Lower leg skin (tissue), 4 donors: ENCODE measurements around the gene DOCK9. TPM values are rescaled to one million over a fixed set of nuclear protein-coding genes. Genes with fewer than 3 reads are reported as not detected.
"Not testable (repeated sequence)": the region's sequence is repeated elsewhere in the genome, so short reads cannot be mapped to it uniquely, and the experiment has no call there.

ENCODE experiments used
- DNase-seq, 2 donors: peaks; one replicate each; pipeline ENCODE4 v3.0.0-alpha.2; 2019; ENCODE audit warnings: low spot score in 2 of 2
- H3K4me3 ChIP-seq: fragments of 200-600 bp; sonication (generic); 2 replicates; pipeline ENCODE4 v1.5.1; 2017; ENCODE audit warnings: mild to moderate bottlenecking, low read depth; ENCODE audit not compliant: poor library complexity, severe bottlenecking
- CTCF ChIP-seq, 3 donors: fragments of 450-650 bp; IDR thresholded peaks; one replicate each; pipeline ENCODE4 v1.5.1; 2016; ENCODE audit warnings: antibody characterized with exemption in 3 of 3, mild to moderate bottlenecking in 3 of 3, moderate library complexity in 2 of 3
- POLR2A ChIP-seq, 2 donors: fragments of 450-650 bp; IDR thresholded peaks; one replicate each; pipeline ENCODE4 v1.6.1; 2016 to 2017; ENCODE audit warnings: antibody characterized with exemption in 2 of 2, mild to moderate bottlenecking in 1 of 2, moderate library complexity in 1 of 2
- WGBS, 2 donors: methylation state at CpG; one replicate each; pipeline ENCODE4 v1.1.5; 2018; 5-methylcytosine and 5-hydroxymethylcytosine counted together
- intact Hi-C: fragments of 100-400 bp; cut with DNase I; formaldehyde crosslinking; loops from one replicate; pipeline ENCODE4 v1.15.0; 2023; ENCODE audit warnings: low total_unique reads
- total RNA-seq, 4 donors: library from RNA; depleted of rRNA; stranded (reverse); fragments of >200 nt; gene quantifications; one replicate each; pipeline ENCODE4 v1.1.0, GENCODE V29; 2016

DOCK9 gene
- total RNA-seq, 4 donors from 2014 or later = 189 to 292 (median 271) TPM

- TF ChIP-seq CTCF (IDR thresholded peaks at IDR 0.05) (no peak), POLR2A (IDR thresholded peaks at IDR 0.05) (no peak)
- WGBS, 2 donors = 79 to 90% methylated on average over 1 of the region's 1 CpG
- intact Hi-C loops = no loop called here
- DNase-seq = no peak
- H3K4me3 ChIP-seq = no peak overlapping the region
These were observed 80.2 kb downstream of the DOCK9 start for GRCh38 chr13:98897706-98898105.

GRCh38 chr13:98896868-98897144 lies 81.1 kb downstream of the DOCK9 start:
- WGBS, 2 donors = 52 to 54% methylated on average over 2 of the region's 2 CpGs
- intact Hi-C loops = no loop called here
- H3K4me3 ChIP-seq = no peak overlapping the region
- no peak for DNase-seq
- TF ChIP-seq CTCF (IDR thresholded peaks at IDR 0.05) = no peak
- TF ChIP-seq POLR2A (IDR thresholded peaks at IDR 0.05) = no peak

DNA sequence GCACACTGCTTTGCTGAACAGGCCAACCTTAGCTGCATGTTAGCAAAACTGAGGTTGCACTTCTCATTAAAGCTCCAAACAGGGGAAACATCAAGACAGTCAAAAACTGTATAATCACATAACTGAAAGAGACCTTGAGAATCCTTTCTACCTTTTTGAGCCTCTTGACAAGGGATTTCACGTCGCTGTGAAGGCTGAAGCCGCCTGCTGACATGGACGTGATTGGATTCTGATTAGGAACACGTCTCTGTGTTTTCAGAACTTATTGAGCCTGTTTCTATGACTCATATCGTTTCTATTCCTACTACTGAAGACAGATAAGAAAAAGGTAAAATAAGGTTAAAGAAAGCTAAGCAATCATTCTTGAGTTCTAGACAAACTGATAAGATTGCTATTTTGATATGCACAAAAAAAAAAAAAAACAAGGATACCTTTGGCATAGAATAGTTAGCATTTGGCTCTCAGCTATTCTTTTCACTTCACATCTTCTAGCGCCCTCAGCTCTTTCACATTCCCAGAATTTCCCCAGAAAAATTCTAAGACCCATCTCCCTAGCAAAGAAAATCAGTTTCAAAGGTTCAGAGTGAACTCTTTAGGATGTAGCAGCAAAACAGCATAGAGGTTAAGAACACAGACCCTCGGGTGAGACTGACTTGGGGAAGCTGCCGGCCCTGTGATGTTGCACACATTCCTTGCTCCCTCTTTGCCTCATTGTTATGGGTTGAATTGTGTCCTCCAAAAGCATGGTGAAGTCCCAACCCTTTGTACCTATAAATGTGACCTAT lies 81.6 kb downstream of the DOCK9 start:
- WGBS, 2 donors = 60 to 66% methylated on average over 9 of the region's 9 CpGs
- H3K4me3 ChIP-seq = no peak overlapping the region
- no peak for DNase-seq
- intact Hi-C loops = no loop called here
- TF ChIP-seq POLR2A (IDR thresholded peaks at IDR 0.05) (no peak), CTCF (IDR thresholded peaks at IDR 0.05) (no peak)

- 96 to 98% methylated on average over 8 of the region's 8 CpGs for WGBS, 2 donors
- DNase-seq, intact Hi-C loops, H3K4me3 ChIP-seq: not testable (repeated sequence)
These were observed 83.0 kb downstream of the DOCK9 start for GRCh38 chr13:98894814-98895213.

DNA sequence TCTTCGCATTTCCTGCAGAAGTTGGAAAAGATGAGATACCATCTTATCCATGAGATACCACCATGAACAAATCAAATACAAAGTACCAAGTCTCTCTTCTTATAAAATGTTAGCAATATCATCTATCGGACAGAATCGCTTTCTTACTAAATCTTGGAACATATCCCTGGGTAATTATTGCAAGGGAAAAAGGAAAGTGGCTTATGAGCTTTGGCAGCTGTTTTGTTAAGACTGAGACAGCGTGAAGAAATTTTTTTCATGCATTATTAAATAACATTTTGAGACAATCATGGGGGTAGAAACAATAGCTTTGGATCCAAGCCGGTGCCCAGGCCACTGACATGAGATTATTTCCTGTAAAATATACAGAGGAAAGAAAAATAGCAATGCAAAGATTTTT lies 84.5 kb downstream of the DOCK9 start:
- WGBS, 2 donors = 74 to 77% methylated on average over 5 of the region's 5 CpGs
- intact Hi-C loops = no loop called here
- H3K4me3 ChIP-seq = no peak overlapping the region
- DNase-seq = no peak
- TF ChIP-seq POLR2A (IDR thresholded peaks at IDR 0.05) (no peak), CTCF (IDR thresholded peaks at IDR 0.05) (no peak)

DNA sequence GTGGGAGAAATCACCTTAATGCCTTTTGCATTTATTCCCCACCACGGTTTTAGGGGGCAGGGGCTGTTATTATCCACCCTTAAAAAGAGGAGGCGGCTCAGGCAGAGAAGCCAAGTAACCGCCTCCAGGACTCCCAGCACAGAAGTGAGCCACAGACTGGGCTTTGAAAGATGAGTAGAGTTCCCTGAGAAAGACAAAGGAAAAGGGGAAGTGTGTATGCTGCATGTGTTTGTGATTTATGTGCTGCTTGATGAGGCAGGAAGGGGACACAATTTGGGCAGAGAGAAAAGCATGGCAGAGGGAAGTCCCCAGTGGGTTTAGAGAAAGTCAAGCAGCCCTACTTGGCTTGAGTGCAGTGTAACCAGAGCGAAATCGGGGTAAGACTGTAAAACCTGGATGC lies 85.0 kb downstream of the DOCK9 start:
- intact Hi-C loops = no loop called here
- TF ChIP-seq CTCF (IDR thresholded peaks at IDR 0.05) = no peak
- no peak for TF ChIP-seq POLR2A (IDR thresholded peaks at IDR 0.05)
- H3K4me3 ChIP-seq = no peak overlapping the region
- no peak for DNase-seq
- WGBS, 2 donors = 56 to 60% methylated on average over 5 of the region's 5 CpGs
